Measurements from ENCODE around the gene CEP295NL. TPM values are rescaled to one million over a fixed set of nuclear protein-coding genes. Genes with fewer than 3 reads are reported as not detected.
"Not testable (repeated sequence)": the region's sequence is repeated elsewhere in the genome, so short reads cannot be mapped to it uniquely, and the experiment has no call there.

CEP295NL gene
- total RNA-seq, 1 donor from 2014 or later = 1.6 TPM

GRCh38 chr17:78947235-78948149 is 44.5 kb upstream of the CEP295NL start:
- Histone ChIP-seq H3K27ac (ENCODE audit: low read depth, low read length) (no peak overlapping the region), H2AFZ (ENCODE audit: low read depth, low read length) (no peak overlapping the region), H3K4me2 (ENCODE audit: low read length) (no peak overlapping the region), H3K4me1 (ENCODE audit: insufficient read depth, low read length) (peaks cover 9% of the 10 kb centered on the region), H4K20me1 (ENCODE audit: insufficient read depth, low read length) (no peaks in the 10 kb centered on the region), H3K4me3 (ENCODE audit: insufficient read depth, low read depth, low read length) (no peak overlapping the region), H3K9ac (ENCODE audit: low read length) (no peak overlapping the region), H3K79me2 (ENCODE audit: insufficient read depth, low read length) (no peaks in the 10 kb centered on the region), H3K9me3 (ENCODE audit: insufficient read depth, low read depth, low read length) (peaks cover 13% of the 10 kb centered on the region), H3K36me3 (ENCODE audit: insufficient read depth, low read length) (no peaks in the 10 kb centered on the region), H3K27me3 (ENCODE audit: insufficient read depth, low read length) (no peaks in the 10 kb centered on the region)
- no peak for TF ChIP-seq EZH2 (IDR thresholded peaks at IDR 0.05; ENCODE audit: insufficient read depth, low read length)
- no peak for TF ChIP-seq CTCF (IDR thresholded peaks at IDR 0.05; ENCODE audit: insufficient read depth, low read depth, low read length)
- no peak for FAIRE-seq
- Mint-ChIP-seq H3K27ac (ENCODE audit: unreplicated experiment) (no peak overlapping the region), H3K4me1 (ENCODE audit: low read depth, unreplicated experiment) (no peaks in the 10 kb centered on the region), H3K27me3 (ENCODE audit: low read depth, unreplicated experiment) (peaks cover 14% of the 10 kb centered on the region), H3K4me3 (ENCODE audit: unreplicated experiment) (no peak overlapping the region), H3K9me3 (ENCODE audit: unreplicated experiment) (peaks cover 5% of the 10 kb centered on the region), H3K36me3 (ENCODE audit: low read depth, unreplicated experiment) (peaks cover 2% of the 10 kb centered on the region)
- no peak for DNase-seq (ENCODE audit: low read depth)

DNA sequence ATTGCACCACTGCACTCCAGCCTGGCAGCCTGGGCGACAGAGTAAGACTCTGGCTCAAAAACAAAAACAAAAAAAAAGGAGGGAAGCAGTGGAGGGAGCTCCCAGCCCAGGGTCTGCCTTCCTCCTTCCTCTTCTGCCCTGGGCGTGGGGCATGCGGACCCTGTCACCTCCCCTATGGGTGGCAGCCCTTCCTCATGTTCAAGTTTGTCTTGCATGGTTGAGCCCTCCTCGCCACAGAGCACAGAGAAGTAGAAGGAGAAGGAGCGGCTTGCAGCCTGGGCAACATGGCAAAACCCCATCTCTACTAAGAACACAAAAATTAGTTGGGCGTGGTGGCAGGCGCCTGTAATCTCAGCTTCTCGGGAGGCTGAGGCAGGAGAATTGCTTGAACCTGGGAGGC is 43.6 kb upstream of the CEP295NL start:
- Histone ChIP-seq H3K79me2 (ENCODE audit: insufficient read depth, low read length) (no peaks in the 10 kb centered on the region), H3K27me3 (ENCODE audit: insufficient read depth, low read length) (no peaks in the 10 kb centered on the region), H3K9me3 (ENCODE audit: insufficient read depth, low read depth, low read length) (peaks cover 13% of the 10 kb centered on the region), H3K36me3 (ENCODE audit: insufficient read depth, low read length) (no peaks in the 10 kb centered on the region), H3K4me1 (ENCODE audit: insufficient read depth, low read length) (peaks cover 5% of the 10 kb centered on the region), H3K9ac (ENCODE audit: low read length) (no peak overlapping the region), H3K27ac (ENCODE audit: low read depth, low read length) (no peak overlapping the region), H2AFZ (ENCODE audit: low read depth, low read length) (no peak overlapping the region), H3K4me3 (ENCODE audit: insufficient read depth, low read depth, low read length) (no peak overlapping the region), H4K20me1 (ENCODE audit: insufficient read depth, low read length) (no peaks in the 10 kb centered on the region), H3K4me2 (ENCODE audit: low read length) (no peak overlapping the region)
- FAIRE-seq = no peak
- no peak overlapping the region for H3K4me3 Mint-ChIP-seq (ENCODE audit: unreplicated experiment)
- no peak for DNase-seq (ENCODE audit: low read depth)
- peaks cover 11% of the 10 kb centered on the region for H3K27me3 Mint-ChIP-seq (ENCODE audit: low read depth, unreplicated experiment)
- no peak overlapping the region for H3K27ac Mint-ChIP-seq (ENCODE audit: unreplicated experiment)
- peaks cover 5% of the 10 kb centered on the region for H3K9me3 Mint-ChIP-seq (ENCODE audit: unreplicated experiment)
- peaks cover 2% of the 10 kb centered on the region for H3K36me3 Mint-ChIP-seq (ENCODE audit: low read depth, unreplicated experiment)
- no peaks in the 10 kb centered on the region for H3K4me1 Mint-ChIP-seq (ENCODE audit: low read depth, unreplicated experiment)
- no peak for TF ChIP-seq EZH2 (IDR thresholded peaks at IDR 0.05; ENCODE audit: insufficient read depth, low read length)
- TF ChIP-seq CTCF (IDR thresholded peaks at IDR 0.05; ENCODE audit: insufficient read depth, low read depth, low read length) = no peak

- Histone ChIP-seq H3K4me2 (ENCODE audit: low read length) (no peak overlapping the region), H3K27me3 (ENCODE audit: insufficient read depth, low read length) (no peaks in the 10 kb centered on the region), H3K36me3 (ENCODE audit: insufficient read depth, low read length) (no peaks in the 10 kb centered on the region), H4K20me1 (ENCODE audit: insufficient read depth, low read length) (no peaks in the 10 kb centered on the region), H3K4me1 (ENCODE audit: insufficient read depth, low read length) (peaks cover 5% of the 10 kb centered on the region), H3K9ac (ENCODE audit: low read length) (no peak overlapping the region), H3K4me3 (ENCODE audit: insufficient read depth, low read depth, low read length) (no peak overlapping the region), H2AFZ (ENCODE audit: low read depth, low read length) (no peak overlapping the region), H3K9me3 (ENCODE audit: insufficient read depth, low read depth, low read length) (peaks cover 12% of the 10 kb centered on the region), H3K27ac (ENCODE audit: low read depth, low read length) (no peak overlapping the region), H3K79me2 (ENCODE audit: insufficient read depth, low read length) (no peaks in the 10 kb centered on the region)
- H3K27ac Mint-ChIP-seq (ENCODE audit: unreplicated experiment) = no peak overlapping the region
- H3K4me1 Mint-ChIP-seq (ENCODE audit: low read depth, unreplicated experiment) = no peaks in the 10 kb centered on the region
- H3K36me3 Mint-ChIP-seq (ENCODE audit: low read depth, unreplicated experiment) = peaks cover 2% of the 10 kb centered on the region
- DNase-seq (ENCODE audit: low read depth) = no peak
- FAIRE-seq = no peak
- no peak for TF ChIP-seq EZH2 (IDR thresholded peaks at IDR 0.05; ENCODE audit: insufficient read depth, low read length)
- TF ChIP-seq CTCF (IDR thresholded peaks at IDR 0.05; ENCODE audit: insufficient read depth, low read depth, low read length) = no peak
- no peak overlapping the region for H3K4me3 Mint-ChIP-seq (ENCODE audit: unreplicated experiment)
- H3K9me3 Mint-ChIP-seq (ENCODE audit: unreplicated experiment) = peaks cover 5% of the 10 kb centered on the region
- H3K27me3 Mint-ChIP-seq (ENCODE audit: low read depth, unreplicated experiment) = peaks cover 11% of the 10 kb centered on the region
Measured at GRCh38 chr17:78946131-78946530, 43.1 kb upstream of the CEP295NL start.

- not testable (repeated sequence) for H3K4me2 ChIP-seq (ENCODE audit: low read length); H3K4me3 Mint-ChIP-seq (ENCODE audit: unreplicated experiment); DNase-seq (ENCODE audit: low read depth); H3K79me2 ChIP-seq (ENCODE audit: insufficient read depth, low read length); H3K9me3 Mint-ChIP-seq (ENCODE audit: unreplicated experiment); H3K27ac ChIP-seq (ENCODE audit: low read depth, low read length); H3K9me3 ChIP-seq (ENCODE audit: insufficient read depth, low read depth, low read length); H3K36me3 Mint-ChIP-seq (ENCODE audit: low read depth, unreplicated experiment); H3K4me3 ChIP-seq (ENCODE audit: insufficient read depth, low read depth, low read length); FAIRE-seq; H4K20me1 ChIP-seq (ENCODE audit: insufficient read depth, low read length); H3K27ac Mint-ChIP-seq (ENCODE audit: unreplicated experiment); H3K4me1 ChIP-seq (ENCODE audit: insufficient read depth, low read length); H2AFZ ChIP-seq (ENCODE audit: low read depth, low read length); H3K27me3 ChIP-seq (ENCODE audit: insufficient read depth, low read length); H3K4me1 Mint-ChIP-seq (ENCODE audit: low read depth, unreplicated experiment); H3K36me3 ChIP-seq (ENCODE audit: insufficient read depth, low read length); H3K9ac ChIP-seq (ENCODE audit: low read length)
- H3K27me3 Mint-ChIP-seq (ENCODE audit: low read depth, unreplicated experiment) = peaks cover 11% of the 10 kb centered on the region
Measured at GRCh38 chr17:78945455-78945854, 42.5 kb upstream of the CEP295NL start.
